ENCODE data around the gene WBP1L.
"Not testable (repeated sequence)": the region's sequence is repeated elsewhere in the genome, so short reads cannot be mapped to it uniquely, and the experiment has no call there.

WBP1L gene

DNA sequence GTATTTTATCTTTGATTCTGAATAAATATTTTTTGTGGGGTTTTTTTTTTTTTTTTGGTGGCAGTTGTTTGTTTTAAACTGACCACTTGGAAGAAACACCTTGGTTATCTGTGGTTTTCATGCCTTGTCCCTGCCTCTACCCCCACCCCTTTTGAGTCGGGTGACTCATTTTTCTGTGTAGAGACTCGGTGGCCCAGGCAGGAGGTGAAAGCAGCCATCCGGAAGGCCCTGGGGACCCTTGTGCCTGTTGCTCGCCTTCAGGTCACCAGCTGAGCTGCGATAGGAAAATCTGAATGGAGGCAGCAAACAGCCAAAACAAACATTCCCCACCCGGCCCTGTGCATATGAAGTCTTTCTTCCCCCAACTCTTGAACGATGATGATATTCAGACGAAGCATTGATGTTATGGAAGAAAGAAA is 70.7 kb downstream of the WBP1L start:
- DNase-seq, result no peak

DNA sequence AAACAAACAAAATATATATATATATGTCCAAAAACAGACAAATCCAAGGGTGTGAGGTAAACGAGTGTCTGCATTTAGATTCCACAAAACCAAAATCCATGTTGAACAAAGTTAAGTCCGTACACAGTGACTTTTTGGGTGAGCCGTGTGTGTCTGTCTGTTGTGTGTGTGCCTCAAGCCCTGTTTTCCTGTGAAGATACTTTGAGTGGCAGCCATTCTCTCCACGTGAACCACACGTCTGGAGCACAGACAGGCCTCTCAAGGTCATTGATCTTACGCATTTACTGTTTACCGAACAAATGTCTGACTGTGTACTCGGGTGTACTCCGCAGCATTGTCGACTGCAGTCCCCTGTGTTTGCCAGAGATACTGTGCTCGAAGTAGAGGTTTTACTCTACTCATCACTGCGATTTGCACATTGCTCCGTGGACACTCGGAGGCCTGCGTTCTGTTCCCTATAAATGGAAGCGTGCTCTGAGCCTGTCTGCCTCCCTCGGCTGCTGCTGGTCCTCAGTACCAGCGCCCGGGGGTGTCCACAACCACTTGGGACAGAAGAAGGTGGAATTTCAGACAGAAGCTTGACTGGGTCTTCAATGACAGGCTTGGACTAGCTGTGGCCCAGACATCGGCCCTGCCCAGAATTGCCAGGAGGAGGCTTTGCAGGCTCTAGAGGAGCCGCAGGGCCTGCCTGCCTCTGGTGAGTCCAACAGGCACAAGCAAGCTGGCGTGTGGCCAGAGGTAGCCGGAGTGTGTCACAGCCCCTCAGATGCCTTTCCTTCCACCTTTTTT is 71.3 kb downstream of the WBP1L start:
- no peak for DNase-seq

DNA sequence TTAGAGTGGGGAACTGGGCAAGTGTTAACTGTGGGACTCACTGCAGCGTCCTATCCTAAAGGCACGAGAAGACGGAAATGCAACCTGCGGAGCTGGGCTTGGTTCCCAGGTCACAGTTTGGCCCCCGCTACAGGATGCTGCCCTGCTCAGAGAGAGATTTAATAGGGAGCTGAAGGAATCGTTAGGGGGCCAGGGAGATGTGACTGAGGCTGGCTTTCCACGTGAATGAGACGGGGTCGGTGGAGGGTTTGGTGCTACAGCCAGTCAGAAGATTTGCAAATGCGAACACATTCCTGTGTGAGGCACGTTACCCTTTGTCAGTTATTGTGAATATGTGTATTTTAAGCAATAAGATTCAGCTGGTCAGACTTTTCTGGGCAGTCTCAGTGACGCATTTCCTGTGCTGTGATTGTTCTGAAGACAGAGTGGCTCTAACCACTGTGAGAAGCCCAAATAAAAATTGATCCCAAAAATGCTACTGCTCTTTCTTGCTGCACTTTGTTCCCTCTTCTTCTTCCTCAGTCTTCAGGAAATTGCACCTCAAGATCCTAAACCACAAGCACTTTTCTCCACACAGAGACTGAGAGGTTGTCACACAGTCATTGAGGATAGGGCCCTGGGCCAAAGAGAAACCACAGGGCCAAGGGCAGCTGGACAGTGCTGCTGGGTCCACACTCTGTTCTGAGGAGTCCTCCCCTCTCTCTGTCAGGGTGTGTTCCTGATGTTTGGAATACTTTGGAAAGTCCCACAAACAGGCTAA is 72.2 kb downstream of the WBP1L start:
- DNase-seq, result no peak

DNA sequence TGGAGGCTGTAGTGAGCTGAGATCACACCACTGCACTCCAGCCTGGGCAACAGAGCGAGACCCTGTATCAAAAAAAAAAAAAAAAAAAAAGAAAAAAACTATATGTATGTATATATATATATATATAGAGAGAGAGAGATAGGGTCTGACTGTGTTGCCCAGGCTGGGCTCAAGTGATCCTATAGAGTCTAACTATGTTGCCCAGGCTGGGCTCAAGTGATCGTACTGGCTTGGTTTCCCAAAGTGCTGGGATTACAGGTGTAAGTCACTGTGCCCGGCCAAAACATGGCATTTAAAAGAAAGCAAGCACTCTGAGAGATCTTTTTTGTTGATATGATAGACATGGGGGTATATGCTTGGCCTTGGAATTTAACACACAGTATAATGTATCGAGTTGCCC is 73.4 kb downstream of the WBP1L start:
- no peak for DNase-seq

DNA sequence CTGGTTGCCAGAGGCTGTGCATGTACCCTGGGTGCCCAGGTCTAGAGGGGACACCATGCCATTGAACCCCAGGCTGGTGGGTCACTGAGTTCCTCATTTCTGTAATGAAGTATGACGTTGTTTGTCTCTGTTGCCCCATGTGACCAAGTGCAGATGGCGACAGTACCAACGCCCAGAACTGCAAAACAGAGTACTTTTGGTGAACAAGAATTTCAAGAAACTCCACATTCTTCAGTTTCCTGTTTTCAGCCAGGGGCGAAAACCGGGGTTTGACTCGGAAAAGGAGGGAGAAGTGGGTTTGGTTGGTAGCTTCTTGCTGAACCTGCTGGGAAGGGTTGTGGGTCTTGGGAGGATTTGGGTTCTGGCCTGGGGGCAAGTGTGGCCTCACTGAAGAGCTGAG is 75.3 kb downstream of the WBP1L start:
- no peak for DNase-seq

DNA sequence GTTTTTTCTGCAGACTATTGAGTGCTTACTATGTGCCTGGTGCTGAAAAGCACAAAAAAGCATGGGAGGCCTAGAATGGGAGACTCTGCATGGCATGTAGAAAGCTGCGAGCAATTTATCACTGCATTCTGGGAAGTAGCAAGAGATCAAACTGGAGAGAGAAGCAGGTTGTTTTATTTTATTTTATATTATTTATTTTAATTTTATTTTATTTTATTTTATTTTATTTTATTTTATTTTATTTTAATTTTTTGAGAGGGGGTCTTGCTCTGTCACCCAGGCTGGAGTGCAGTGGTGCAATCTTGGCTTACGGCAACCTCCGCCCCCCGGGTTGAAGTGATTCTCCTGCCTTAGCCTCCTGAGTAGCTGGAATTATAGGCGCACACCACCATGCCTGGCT is 76.3 kb downstream of the WBP1L start:
- not testable (repeated sequence) for DNase-seq

DNA sequence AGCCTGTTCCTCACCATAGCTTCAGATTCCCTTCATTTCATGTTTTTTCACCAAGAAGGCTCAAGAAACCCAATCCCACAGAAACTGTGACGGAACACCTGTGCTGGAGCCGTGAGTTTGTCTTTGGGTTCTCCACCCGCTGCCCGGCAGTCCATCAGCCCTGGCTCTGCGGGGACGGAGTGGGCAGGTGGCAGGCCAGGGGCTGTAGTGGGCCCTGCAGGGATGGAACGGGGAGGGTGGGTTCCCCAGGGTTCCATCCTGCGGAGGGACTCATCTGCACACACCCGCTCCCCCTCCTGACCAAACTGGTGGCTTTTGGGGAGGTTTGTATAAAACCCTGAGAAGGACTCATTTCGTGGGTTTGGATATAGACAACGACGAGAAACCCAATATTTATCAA is 78.5 kb downstream of the WBP1L start:
- no peak for DNase-seq

DNA sequence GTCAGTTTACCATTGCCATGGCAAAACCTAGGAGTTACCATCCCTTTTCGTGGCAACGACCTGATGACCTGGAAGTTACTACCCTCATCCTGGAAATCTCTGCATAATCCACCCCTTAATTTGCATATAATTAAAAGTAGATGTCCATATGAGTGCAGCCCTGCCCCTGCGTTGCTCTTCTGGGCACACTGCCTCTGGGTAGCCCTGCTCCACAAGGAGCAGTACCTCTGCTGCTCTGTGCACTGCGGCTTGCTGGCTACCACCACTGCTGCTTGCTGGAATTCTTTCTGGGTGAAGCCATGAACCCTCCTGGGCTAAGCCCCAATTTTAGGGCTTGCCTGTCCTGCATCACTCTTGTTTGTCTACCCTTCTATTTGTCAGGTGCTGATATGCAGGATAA is 80.9 kb downstream of the WBP1L start:
- no peak for DNase-seq

DNA sequence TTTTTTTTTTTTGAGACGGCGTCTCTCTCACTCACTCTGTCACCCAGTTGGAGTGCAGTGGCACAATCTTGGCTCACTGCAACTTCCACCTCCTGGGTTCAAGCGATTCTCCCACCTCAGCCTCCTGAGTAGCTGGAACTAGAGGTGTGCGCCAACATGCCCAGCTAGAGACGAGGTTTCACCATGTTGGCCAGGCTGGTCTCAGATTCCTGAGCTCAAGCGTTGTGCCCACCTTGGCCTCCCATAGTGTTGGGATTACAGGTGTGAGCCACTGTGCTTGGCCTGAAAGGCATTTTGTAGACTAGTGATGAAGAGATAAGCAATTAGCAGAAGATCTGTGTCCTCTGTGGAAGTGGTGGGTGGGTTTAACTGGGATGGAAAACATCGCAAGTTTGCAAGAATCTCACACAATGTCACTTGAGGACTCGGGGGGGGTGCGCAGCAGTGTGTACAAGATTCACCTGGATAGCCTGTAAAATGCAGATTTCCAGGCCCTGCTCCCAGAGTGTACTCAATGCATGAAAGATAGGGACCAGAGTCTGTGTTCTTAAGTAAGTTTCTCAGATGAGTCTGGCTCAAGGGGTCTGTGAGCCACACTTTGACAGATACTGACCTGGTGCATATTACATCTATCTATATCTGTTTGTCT is 82.5 kb downstream of the WBP1L start:
- no peak for DNase-seq

DNA sequence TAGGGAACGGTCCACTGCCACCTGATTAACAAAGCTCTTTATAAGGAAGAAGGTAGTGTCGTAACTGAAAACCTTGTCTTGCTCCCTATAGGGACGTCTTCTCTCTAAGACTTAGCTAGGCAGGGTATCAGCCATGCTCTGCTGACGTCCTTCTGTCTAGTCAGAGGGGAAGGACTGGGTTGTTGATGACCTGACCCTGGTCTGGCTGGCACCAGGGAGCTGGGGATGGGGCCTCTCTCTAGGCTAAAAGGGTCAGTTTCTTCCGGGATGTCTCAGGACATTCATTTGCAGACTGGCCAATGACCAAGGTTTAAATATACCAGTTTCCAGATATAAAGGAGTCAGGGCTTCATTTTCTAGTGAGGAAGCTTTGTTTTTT is 83.8 kb downstream of the WBP1L start:
- no peak for DNase-seq

DNA sequence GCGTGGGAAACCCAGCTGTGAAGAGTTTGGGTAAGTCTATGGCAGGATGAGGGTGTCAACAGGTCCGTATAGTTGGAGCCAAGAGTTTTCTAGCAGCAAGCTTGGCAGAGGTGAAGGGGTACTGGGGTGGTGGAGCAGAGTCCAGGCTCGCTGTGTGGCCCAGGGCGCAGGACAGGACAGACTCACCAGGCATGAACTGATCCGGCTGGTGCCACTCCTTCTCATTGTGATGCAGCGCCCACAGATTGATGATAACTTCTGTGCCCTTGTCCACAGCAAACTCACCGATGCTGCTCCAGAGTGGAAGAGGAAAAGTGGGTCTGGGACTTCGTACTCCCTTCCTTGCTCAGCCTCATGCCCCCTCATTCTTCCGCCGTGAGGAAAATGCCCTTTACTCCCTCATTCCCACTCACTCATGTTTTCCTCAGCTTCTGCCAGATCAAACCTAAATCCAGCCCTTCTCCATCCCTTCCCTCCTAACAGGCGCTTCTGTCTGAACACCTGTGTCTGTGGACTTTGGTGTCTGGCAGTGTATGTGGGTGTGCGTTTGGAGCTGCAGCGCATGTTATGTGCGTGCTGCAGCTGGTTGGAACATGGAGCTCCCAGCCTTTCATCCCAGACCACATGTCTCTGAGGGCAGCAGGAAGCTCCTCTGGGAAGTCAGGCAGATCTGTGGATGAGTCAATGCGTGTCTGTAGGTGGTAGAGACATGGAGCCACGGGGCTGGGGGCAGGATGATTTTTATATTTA is 87.7 kb downstream of the WBP1L start:
- no peak for DNase-seq

DNA sequence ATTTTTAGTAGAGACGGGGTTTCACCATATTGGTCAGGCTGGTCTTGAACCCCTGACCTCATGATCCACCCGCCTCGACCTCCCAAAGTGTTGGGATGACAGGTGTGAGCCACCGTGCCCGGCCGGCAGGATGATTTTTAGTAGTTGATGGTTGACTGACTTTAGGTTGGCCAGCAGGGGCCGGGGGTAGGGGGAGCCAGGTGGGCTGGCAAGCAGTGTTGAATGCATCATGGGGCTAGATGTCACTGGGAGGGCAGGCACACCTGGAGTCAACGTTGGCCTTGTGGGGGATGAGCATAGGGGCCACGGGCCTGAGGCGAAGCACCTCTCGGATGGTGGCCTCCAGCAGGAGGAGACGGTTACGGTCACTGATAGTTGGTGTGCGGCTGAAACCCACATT is 88.5 kb downstream of the WBP1L start:
- no peak for DNase-seq

DNA sequence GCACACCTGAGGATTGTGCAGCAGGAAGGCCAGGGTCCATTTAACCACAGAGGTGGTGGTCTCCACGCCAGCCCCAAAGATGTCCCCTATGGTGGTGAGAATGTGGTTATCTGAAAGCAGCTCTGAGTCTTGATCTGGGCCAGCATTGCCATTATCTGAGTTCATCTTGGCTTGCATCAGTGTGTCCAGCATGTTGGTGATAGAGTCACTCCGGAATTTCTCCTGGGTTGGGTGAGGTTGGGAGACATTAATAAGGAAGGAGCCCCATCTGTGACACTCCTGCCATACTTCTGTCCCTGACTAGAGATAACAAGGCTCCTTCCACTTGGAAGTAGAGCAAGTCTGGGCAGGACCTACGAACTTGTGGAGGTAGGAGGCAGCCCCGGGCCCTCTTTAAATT is 89.2 kb downstream of the WBP1L start:
- no peak for DNase-seq

DNA sequence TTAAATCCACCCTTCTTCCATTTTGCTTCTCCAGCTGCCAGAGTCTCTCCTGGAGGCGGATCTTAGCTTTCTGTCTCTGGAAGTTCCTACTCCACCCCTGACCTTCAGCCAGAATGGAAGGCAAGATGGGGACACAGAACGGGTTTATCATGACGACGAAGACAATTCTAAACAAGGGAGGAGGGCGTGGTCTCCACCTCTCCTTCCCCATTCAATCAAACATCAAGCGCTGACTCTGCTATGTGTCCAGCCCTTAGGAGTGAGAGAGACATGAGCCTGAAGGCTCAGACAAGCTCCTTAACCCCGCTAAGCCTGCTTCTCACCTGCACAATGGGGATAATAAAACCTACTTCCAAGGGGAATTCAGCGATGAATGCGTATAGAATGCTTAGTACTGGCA is 90.4 kb downstream of the WBP1L start:
- DNase-seq, result no peak

DNA sequence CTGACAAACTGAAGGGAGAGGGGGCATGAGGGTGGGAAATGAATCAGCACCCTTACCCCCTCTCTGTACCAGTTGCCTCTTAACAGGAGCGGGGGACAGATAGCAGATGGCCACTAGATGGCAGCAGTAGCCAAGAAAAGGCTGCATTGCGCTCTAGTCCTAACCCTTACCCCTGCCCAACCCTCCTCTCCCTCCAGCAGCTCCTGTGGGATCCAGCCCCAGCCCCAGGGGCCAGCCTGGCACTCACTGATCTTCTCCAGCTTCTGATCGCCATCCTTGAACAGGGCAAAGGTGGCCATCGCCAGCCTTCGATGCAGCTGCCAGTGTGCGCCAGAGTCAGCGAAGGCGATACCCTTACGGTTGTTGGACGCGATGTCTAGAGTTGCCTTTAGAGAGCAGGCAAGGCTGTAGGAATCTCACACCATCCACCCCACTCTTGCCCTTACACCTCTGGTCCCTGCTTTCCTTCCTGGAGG is 91.3 kb downstream of the WBP1L start:
- DNase-seq, result peak; percentile 28

DNA sequence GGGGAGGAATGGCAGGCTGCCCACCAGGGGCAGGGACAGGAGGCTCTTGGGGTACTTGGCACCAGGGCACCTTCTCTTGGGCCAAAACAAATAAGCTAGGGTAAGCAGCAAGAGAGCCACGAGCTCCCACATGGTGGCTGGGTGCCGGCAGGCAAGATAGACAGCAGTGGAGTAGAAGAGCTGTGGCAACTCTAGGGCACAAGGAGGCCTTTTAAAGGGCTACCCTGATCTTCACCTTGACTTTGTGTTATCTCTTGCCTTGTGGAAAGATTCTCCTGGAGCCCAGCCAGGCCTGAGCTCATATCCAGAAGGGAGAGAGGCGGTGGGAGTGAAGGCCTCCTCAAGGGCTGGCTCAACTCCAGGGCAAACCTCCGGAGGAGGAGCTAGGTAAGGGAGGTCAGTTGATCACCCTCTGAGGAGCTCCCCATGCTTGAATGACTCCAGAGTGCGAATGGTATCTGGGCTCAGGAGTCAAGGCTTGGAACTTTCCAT is 93.5 kb downstream of the WBP1L start, which contains the start of gene CYP17A1:
Gene CYP17A1 (minus strand): TSS at position 184 of the 492 bp plus-strand sequence. CDS start 52 bp downstream, at position 132.
- peak; percentile 87 for DNase-seq

DNA sequence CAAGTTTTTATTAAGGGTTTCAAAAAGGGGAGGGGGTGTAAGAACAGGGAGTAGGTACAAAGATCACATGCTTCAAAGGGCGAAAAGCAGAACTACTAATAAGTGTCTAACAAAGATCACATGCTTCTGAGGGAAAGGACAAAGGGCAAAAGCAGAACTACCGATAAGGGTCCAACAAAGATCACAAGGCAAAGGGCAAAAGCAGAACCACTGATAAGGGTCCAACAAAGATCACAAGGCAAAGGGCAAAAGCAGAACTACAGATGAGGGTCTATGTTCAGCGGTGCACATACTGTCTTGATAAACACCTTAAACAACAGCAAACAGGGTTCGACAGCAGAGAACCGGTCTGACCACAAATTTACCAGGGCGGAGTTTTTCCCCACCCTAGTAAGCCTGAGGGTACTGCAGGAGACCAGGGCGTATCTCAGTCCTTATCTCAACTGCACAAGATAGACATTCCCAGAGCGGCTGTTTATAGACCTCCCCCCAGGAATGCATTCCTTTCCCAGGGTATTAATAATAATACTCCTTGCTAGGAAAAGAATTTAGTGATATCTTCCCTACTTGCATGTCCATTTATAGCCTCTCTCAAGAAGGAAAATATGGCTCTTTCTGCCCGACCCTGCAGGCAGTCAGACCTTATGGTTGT is 94.7 kb downstream of the WBP1L start:
- DNase-seq, result not testable (repeated sequence)

DNA sequence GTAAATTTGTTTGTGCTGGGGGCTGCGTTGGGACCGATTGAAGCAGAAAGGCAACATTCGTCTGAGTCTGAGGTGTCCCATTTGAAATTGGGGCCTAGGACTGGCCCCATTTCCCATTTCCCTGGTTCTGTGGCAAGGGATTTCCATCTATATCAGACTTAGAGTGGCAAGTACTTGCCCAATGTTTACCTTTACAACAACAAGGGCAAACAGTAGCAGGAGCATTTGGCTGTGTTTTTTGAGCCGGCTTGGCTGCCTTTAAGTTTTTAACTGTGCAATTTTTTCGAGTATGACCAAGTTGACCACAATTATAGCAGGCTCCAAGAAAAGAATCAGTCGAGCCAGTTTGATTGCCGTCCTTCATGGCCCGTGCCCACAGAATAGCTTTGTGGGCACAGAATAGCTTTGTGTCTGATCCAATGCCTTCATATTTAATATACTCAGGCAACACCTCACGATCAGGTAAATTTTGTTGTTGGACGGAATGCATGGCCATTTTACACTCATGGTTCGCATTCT is 98.1 kb downstream of the WBP1L start:
- no peak for DNase-seq

DNA sequence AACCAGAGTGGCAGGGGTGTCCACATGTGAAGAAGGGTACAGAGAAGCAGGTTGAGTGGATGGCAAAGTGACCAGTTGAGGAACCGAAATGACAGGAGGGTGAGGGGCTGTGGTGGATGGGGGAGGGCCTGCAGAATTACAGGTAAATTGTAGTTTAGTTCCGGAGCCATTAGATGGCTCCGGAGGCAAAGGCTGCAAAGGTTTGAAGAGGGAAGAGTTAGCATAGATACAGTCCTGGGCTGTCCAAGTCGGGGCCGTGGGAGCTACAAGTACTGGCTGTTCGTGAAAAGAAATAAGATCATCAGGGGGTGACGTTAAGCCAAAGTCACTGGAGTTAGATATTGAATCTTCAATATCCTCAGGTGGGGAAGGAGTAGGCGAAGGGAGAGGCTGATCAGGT is 99.4 kb downstream of the WBP1L start:
- not testable (repeated sequence) for DNase-seq

DNA sequence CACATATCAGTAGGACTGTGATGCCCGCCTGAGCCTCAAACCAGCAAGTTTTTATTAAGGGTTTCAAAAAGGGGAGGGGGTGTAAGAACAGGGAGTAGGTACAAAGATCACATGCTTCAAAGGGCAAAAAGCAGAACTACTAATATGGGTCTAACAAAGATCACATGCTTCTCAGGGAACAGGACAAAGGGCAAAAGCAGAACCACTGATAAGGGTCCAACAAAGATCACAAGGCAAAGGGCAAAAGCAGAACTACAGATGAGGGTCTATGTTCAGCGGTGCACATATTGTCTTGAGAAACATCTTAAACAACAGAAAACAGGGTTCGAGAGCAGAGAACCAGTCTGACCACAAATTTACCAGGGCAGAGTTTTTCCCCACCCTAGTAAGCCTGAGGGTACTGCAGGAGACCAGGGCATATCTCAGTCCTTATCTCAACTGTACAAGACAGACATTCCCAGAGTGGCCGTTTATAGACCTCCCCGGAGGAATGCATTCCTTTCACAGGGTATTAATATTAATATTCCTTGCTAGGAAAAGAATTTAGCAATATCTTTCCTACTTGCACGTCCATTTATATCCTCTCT is 100.5 kb downstream of the WBP1L start:
- DNase-seq, result not testable (repeated sequence)

DNA sequence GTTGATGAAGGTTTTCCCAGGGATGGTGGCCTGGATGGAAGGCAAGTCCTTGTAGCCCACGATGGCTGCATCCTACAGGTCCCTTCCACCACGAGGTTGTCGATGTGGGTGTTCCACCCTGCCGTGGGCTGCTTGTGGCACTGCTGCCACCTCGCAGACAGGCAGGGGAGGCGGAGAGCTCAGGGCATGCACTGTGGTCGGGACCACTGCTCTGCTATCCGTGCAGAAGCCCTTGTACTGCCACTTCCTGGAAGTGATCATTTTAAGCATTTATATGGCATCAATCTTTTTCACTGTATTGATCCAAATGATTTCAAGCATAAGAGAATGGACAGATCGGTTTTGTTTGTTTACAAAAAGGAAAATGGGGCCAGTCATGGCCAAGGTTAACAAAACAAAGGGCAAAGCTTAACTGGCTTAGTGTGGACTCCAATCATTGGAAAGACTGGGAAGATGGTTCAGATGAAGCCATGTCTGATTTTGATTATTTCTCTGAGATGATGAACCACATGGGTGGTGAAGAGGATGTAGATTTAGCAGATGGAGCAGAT is 101.7 kb downstream of the WBP1L start:
- no peak for DNase-seq
